DMS 273 (cell line): ENCODE results near the gene OVCH1.

Experiments
- DNase-seq: peaks from one replicate; lab custom pipeline; 2025; ENCODE audit not compliant: unreplicated experiment; lab: John Stamatoyannopoulos, UW

The OVCH1 gene, protein sequence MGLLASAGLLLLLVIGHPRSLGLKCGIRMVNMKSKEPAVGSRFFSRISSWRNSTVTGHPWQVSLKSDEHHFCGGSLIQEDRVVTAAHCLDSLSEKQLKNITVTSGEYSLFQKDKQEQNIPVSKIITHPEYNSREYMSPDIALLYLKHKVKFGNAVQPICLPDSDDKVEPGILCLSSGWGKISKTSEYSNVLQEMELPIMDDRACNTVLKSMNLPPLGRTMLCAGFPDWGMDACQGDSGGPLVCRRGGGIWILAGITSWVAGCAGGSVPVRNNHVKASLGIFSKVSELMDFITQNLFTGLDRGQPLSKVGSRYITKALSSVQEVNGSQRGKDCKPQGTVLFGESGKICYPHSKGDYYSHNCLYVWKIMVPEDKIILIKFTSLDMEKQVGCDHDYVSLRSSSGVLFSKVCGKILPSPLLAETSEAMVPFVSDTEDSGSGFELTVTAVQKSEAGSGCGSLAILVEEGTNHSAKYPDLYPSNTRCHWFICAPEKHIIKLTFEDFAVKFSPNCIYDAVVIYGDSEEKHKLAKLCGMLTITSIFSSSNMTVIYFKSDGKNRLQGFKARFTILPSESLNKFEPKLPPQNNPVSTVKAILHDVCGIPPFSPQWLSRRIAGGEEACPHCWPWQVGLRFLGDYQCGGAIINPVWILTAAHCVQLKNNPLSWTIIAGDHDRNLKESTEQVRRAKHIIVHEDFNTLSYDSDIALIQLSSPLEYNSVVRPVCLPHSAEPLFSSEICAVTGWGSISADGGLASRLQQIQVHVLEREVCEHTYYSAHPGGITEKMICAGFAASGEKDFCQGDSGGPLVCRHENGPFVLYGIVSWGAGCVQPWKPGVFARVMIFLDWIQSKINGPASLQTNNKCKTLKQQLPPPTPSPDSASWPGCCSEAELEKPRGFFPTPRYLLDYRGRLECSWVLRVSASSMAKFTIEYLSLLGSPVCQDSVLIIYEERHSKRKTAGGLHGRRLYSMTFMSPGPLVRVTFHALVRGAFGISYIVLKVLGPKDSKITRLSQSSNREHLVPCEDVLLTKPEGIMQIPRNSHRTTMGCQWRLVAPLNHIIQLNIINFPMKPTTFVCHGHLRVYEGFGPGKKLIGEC

GRCh38 chr12:29497588-29497987, at the start of gene OVCH1:
Gene OVCH1, minus strand, starts transcription at chr12:29497686. Its CDS starts 0 bp downstream, at chr12:29497686.
- DNase-seq, result no peak

- DNase-seq, result no peak
Observed at GRCh38 chr12:29547151-29547632, 49.7 kb upstream of the OVCH1 start.

- no peak for DNase-seq
Observed at GRCh38 chr12:29546000-29546399, 48.5 kb upstream of the OVCH1 start.

- DNase-seq, result no peak
Observed at GRCh38 chr12:29545102-29545467, 47.6 kb upstream of the OVCH1 start.

DNA sequence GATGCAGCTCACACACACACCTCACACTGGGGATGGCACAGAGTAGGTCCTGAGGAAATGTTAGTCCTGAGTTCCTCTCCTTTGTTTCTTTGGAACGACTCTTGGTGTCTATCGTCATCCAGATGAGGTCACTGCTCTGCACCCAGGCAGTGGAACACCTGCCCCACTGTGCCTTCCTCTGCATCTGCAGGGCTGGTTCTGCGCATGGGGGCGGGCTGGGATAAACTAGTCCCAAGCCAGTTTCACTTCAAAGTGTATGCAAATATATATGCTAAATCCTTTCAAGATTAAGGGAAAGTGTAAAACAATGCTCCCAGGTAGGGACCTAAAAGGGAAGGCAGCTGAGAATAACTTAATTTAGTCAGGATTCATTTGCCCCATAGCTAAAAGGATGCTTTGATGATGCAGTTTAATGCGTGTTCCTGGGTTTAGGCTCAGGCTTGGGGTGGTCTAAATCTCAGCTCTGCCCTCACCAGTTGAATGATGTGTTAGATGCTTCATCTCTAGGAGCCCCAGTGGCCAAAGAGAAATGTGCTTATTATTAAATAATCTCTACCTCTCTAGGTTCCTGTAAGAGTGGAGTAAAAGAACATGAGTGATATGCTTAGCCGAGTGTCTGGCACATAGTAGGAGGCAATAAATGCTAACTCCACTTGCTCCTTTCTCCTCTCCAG, 47.1 kb upstream of the OVCH1 start:
- DNase-seq, result no peak

DNA sequence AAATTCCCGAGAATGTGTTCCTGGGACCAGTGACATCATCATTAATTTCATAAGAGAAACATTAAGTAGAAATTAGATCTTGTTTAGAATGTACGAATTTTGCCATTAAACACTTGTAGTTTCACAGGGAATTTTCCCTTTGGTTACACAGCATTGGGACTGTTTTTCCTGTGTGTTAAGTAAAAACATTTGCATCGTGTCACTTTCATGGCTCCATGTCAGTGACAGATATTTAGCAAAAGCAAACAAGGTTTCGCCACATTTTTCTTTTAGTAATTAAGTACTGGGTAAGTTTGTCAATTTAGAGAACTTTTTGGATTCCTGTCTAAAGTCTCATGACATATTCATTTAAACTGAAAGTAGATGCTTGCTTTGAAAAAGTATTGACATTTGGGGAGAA, 45.5 kb upstream of the OVCH1 start:
- no peak for DNase-seq

DNA sequence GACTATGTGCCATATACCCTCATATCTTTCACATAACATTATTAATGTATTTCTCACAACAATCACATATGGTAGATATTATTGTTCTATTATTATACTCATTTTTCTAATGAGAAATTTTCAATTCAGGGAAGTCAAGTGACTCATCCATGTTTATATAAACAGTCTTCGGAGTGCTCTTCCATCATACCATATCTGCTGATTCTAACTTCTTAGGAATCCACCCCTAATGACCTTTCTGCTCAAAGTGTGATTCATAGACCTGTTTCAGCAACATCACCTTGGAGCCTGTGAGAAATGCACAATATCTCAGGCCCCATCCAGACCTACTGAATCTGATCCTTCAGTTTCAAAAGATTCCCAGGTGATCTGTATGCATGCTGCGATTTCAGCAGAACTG, 39.8 kb upstream of the OVCH1 start:
- DNase-seq, result no peak

DNA sequence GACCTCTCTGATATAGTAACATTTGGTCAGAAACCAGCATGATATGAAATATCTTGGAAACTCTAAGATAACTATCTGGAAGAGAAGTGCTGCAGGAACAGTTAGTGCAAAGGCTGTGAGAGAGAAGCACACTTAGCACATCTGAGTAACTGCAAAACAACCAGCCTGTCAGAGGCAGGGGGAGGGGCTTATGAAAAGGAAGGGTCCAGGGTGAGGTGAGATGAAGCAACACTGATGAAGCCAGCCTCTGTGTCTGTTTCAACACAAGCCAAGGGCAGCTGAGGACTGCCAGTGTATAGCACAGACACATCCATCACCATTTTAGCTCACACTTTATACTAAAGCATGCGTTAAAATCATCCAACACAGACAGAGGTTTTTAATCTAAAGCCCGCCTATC, 37.4 kb upstream of the OVCH1 start:
- DNase-seq, result no peak

- no peak for DNase-seq
Observed at GRCh38 chr12:29533815-29534489, 36.5 kb upstream of the OVCH1 start.

GRCh38 chr12:29531471-29531870, 34.0 kb upstream of the OVCH1 start:
- DNase-seq, result no peak

DNA sequence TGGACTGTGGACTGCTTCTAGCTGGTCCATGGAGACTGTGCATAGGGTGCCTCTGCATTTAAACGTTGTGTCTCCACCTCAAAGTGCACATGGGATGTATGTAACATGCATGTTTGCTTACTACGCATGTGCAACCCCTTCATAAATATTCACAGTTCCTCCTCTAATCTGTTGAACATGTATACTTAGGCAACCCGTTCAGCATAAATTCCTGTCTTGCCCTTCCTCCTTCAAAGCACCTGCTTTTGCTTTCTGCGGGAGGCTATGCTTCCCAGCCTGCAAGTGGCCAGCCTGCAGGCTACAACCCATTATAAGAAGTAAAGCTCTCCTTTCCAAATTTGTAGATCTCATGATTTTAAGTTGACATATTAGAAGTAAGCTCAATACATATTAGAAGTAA, 33.0 kb upstream of the OVCH1 start:
- no peak for DNase-seq

- DNase-seq, result no peak
Observed at GRCh38 chr12:29528161-29528560, 30.7 kb upstream of the OVCH1 start.

DNA sequence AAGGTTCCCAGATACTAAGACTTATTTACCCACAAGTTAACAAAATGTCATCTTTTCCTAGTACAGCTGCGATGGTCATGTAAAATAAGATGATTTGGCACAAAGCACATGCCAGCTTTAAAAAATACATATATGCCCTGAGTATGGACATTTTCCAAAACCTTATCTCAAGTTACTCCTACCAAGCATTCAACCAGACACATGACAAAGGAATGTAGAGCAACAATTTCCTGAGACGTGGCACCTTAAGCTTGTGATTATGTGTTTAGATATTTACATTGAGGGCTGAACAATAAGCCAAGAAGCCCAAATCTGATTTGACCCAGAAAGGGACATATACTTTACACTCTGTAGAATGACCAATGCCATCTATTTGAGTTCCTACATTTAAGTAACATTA, 24.5 kb upstream of the OVCH1 start:
- DNase-seq, result no peak

GRCh38 chr12:29519585-29520182, 22.2 kb upstream of the OVCH1 start:
- peak; percentile 50 for DNase-seq

DNA sequence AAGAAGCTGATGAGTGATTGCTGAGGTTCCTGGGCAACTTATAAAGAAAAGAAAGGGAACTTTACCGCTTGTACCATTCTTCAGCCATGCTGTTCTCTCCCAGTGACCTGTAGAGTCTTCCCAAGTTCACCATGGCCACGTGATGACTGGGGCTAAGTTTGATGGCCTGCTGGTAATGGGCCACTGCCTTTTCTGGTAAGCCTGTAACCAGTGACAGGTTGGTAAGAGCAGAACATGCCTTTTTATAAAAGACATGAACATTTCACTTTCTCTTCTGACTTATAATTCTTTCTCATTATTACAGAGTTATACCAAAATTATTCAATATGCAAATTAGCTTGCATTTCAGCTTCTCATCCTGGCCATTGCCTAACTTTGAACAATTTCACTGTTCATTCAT, 20.9 kb upstream of the OVCH1 start:
- no peak for DNase-seq

- no peak for DNase-seq
Observed at GRCh38 chr12:29517264-29517663, 19.8 kb upstream of the OVCH1 start.

DNA sequence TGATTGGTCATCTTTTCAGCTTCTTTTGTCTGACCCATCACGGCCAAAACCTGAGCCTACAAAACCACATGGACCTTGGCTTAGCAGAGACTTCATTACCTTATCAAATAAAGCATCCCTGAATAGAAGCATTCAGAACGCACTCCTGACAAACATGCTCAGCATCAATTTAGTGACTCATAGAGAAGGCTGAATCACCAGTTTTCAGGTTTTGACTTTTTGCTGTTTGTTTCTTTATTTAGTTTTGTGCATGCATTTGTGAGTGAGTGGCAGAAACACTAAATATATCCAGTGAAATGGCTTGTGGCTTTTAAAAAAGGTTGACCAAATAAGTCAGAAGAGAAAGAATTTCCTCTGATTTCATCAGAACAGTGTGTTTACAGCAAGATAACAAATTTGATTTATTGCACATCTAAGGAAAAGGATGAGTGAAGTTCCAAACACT, 19.0 kb upstream of the OVCH1 start:
- DNase-seq, result no peak

GRCh38 chr12:29510591-29511185, 13.2 kb upstream of the OVCH1 start:
- DNase-seq, result no peak

GRCh38 chr12:29509503-29509902, 12.0 kb upstream of the OVCH1 start:
- DNase-seq, result no peak

DNA sequence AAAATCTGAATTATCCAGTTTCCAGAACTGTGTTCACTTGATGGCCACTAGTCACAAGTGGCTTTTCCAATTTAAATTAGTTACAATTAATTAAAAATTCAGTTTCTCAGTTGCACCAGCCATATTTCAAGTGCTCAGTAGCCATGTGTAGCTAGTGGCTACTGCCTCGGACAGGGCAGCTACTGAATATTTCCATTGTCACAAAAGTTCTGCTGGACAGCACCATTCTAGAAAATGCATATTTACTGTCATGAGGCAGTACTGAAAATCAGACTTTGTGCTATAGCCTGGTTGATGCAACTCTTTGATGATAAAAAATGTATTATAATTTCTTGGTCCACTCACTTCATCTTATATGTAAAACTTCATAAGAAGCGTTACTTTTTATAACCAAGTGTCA, 11.5 kb upstream of the OVCH1 start:
- DNase-seq, result no peak
